AG08395 (cell line): Measurements from ENCODE around the gene SMIM11.
A peak's percentile ranks its signal among the peaks of the same experiment; 100 is the strongest.
"Not testable (repeated sequence)": the region's sequence is repeated elsewhere in the genome, so short reads cannot be mapped to it uniquely, and the experiment has no call there.

Experiments
- DNase-seq: peaks from one replicate; pipeline ENCODE4 v3.0.0; 2012; ENCODE audit warnings: mixed read lengths, low spot score

The SMIM11 gene

DNA sequence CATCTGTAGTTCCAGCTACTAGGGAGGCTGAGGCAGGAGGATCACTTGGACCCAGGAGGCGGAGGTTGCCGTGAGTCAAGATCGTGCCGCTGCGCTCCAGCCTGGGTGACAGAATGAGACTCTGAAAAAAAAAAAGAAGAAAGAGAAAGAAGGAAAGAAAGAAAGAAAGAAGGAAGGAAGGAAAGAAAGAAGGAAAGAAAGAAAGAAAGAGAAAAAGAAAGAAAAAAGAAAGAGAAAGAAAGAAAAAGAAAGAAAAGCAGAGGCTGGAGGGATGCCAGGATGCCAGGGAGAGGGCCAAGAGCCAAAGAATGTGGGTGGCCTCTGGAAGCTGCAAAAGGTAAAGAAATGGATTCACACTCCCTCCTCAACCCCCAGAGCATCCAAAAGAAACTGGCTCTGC is 19.7 kb upstream of the SMIM11 start:
- DNase-seq = no peak

DNA sequence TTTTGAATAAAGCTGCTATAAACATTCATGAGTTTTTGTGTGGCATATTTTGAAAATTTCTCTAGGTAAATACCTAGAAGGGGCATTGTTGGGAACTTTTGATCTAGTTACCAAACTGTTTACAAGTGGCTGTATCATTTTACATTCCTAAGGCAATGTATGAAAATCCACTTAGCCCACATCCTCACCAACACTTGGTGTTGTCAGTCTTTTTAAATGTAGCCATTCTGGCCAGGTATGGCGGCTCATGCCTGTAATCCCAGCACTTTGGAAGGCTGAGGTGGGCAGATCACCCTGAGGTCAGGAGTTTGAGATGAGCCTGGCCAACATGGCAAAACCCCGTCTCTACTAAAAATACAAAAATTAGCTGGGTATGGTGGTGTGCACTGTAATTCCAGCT is 17.4 kb upstream of the SMIM11 start:
- no peak for DNase-seq

GRCh38 chr21:34358866-34359265 is 16.4 kb upstream of the SMIM11 start:
- DNase-seq = no peak

- no peak for DNase-seq
Observed at GRCh38 chr21:34360488-34361241, 14.6 kb upstream of the SMIM11 start.

- no peak for DNase-seq
Observed at GRCh38 chr21:34362136-34362444, 13.2 kb upstream of the SMIM11 start.

- DNase-seq = no peak
Observed at GRCh38 chr21:34362670-34363069, 12.6 kb upstream of the SMIM11 start.

DNA sequence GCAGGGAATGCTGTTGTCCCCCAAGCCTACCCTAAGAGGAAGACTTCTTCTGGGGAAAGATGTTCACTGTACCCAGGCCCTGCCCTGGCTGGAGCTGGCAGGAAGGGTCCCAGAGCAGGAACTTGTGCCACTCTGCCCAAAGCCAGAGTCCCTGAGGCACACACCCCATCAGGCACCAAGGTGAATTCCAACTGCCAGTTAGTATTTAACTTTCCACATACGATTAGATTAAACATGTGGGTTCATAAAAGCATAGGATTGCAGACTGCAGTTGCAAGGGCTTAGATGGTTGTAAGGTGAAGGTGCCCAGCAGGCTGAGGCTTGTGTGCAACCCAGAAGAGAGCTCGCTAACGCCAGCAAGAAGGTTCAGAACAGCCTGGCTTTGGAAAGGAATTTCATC is 11.6 kb upstream of the SMIM11 start, which contains the start of gene KCNE2:
KCNE2 (plus strand) TSS at position 274 of the 400 bp plus-strand sequence. CDS start 6,473 bp downstream, outside the sequence.
- DNase-seq = no peak

DNA sequence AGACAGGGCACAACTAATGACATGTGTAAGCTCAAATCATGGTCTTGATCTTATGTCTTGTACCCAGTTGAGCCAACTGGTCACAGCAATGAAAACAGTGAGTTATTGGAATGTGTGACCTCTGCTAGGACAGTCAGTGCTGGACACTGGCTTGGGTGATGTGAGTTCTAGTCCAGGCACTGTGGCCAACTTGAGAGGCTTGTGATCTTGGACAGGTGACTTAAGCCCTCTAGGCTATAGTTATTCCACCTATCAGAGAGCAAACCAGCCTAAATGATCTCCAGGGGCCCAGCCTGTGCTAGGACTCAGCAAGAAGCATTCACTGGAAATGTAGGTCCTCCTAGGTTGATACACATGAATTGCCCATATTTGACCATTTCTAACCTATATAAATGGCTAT is 10.4 kb upstream of the SMIM11 start:
- DNase-seq = no peak

DNA sequence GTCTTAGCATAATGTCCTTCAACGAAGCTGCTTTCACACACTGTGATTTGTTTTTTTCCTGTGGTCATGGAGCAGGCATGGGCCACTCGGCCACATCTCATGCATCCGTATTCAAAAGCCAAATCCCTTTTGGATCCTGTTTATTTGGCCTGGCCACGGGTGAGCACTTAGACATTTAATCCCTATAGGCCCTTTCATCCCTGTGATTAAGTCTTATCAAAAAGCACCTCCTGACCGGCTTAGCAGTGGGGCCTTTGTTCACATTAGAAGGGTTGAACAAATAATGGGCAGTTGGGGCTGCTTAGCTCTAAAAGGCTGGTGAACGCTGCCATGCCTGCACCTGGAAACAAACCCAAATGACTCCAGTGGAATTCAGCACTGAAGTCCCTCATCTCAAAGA is 9.5 kb upstream of the SMIM11 start:
- DNase-seq = no peak

DNA sequence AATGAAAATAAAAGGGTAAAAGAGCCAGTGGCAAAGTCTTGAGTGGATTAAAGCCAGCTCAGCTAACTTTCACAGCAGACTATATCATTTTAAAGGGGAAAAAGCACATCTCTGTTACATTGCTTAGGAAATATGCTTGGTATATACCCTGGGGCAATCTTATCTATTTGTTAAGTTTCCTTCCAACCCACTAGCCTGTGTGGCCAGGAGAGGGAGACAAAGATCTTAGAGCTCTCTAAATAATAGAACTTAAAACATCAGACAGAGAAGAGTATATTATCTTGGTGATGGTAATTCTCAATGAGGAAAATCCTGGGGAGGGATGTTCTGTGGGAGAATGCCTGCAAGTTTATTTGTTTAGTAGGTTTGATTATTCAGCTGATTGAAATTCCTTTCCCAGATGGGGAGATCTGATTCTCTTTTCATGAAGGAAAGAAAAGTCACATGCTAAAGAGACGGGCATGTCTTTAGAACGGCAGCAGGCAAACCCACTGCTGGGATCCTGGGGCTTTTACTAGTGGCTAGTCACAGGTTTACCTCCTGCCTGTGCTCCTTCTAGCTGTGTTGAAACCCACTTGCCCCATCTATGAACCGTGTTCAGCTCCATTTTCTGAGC is 7.9 kb upstream of the SMIM11 start:
- peak; percentile 73 for DNase-seq

DNA sequence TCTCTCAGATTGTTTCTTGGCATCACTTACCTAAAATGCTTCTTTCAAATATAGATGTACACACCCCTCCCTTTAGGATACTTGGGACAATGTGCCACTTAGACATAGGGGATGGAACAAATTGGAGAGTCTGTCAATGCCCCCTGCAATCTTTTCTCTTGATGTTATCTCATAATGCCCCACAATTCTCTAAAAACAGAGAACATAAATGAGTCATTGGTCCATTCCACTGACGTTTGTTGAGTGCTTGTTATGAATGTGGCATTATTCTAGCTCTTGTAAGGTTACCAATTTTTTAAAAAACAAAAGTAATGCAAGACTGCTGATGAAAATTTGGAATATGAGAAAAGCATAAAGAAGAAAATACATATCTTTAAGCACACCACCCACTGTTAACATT is 5.6 kb upstream of the SMIM11 start:
- no peak for DNase-seq

- DNase-seq = no peak
Observed at GRCh38 chr21:34372321-34372720, 3.0 kb upstream of the SMIM11 start.

DNA sequence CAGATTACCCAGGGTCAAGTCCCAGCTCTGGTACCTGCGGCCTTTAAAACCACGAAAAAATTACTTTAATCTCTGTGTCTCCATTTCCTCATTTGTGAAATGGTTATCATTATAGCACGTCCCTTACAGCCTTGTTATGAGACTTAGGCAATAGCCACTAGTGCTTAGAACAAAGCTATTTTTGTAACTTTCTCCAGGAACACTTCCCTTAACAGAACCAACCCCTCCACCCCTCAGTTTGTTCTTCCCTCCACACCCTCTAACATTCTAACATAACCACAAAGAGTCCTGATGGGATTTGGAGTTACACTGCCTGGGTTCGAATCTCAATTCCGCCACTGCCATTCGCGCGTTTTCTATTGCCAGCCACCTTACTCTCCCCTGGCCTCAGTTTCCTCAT is 845 bp upstream of the SMIM11 start:
- not testable (repeated sequence) for DNase-seq

DNA sequence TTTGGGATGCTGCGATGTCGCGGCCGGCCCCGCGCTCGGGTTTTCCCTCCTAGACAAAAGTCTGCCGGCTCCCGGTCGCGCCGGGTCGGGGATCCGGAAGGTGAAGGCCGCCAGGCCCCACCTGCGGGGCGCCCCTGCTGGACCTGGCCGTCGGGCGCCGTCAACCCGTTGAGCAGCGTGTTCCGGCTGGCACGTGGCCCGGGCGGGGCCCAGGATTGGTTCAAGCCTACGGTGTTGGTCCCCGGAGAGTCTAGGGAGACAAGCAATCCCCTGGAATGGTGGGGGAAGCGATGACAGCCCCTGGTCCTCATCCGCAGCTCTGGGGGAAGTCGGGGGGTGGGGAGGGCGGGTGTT is 289 bp downstream of the SMIM11 start:
- not testable (repeated sequence) for DNase-seq

DNA sequence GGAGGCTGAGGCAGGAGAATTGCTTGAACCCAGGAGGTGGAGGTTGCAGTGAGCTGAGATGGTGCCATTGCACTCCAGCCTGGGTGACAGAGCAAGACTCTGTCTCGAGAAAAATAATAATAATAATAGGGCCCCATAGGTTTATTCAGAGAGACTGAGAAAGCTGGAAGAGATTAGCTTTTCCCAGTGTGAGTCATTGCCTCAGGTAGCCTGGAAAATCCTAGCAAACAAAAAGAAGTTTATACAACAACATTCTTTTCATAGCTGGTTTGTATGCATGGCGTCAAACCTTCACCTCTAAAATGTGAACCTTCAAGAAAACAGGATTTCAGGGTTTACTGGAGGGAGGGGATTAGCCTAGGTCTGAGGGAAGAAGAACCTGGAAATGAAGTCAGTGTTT is 7.8 kb downstream of the SMIM11 start:
- DNase-seq = not testable (repeated sequence)

GRCh38 chr21:34383724-34384415 is 8.6 kb downstream of the SMIM11 start:
- not testable (repeated sequence) for DNase-seq

GRCh38 chr21:34400522-34400921 is 25.2 kb downstream of the SMIM11 start:
- DNase-seq = not testable (repeated sequence)

- not testable (repeated sequence) for DNase-seq
Observed at GRCh38 chr21:34404742-34405141, 29.4 kb downstream of the SMIM11 start.

DNA sequence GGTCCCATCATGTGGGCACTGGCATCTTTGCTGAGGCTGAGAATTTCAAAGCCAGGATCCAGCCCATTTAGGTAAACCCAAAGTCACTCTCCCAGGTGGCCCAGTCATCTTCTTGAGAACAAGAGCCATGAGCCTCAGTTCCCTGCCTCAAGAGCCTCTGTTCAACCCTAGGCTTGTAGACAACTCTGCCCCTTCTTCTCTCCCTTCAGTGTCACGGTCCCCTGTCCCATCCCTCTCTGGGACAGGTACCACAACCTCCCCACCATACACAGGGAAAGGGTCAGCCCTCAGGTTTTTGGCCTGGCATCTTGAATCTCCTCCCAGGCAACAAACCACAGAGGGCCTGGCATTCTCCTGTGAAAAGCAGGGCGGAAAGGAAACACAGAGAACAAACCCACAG is 30.4 kb downstream of the SMIM11 start:
- DNase-seq = not testable (repeated sequence)

GRCh38 chr21:34406102-34406501 is 30.8 kb downstream of the SMIM11 start:
- not testable (repeated sequence) for DNase-seq

DNA sequence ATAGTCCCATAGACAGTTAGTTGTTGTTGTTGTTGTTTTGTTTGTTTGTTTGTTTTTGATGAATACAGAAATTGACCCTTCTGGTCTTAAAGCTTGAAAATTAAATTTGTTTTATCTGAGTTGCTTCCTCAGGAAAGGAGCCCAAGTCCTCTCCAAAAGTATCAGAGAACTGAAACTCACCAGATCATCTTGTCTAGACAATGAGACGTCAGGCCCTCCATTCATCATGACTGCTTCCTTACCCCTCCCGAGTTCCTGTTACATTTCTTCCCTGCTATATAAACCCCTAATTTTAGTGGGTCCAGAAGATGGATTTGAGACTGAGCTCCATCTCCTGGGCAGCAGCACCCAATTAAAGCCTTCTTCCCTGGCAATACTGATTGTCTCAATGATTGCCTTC is 31.4 kb downstream of the SMIM11 start:
- not testable (repeated sequence) for DNase-seq

DNA sequence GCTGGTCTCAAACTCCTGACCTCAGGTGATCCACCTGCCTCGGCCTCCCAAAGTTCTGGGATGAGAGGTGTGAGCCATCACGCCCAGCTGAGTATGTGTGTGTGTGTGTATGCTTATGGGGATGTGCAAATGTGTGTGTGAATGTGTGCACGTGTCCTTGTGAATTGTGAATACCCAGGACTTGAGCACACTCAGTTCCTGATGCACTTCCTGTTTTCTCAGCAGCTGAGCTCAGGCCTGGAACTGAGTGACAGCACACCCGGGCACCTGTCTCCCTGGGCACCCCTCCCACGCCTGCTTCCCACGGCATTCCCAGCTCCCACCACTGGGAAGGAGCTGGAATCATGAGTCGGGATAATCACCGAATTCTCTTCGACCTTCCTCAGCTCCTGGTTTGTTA is 32.0 kb downstream of the SMIM11 start:
- not testable (repeated sequence) for DNase-seq

- DNase-seq = not testable (repeated sequence)
Observed at GRCh38 chr21:34417448-34418077, 42.3 kb downstream of the SMIM11 start.
